ENCODE results near the gene DPH5.
"Not testable (repeated sequence)": the region's sequence is repeated elsewhere in the genome, so short reads cannot be mapped to it uniquely, and the experiment has no call there.

Gene DPH5

DNA sequence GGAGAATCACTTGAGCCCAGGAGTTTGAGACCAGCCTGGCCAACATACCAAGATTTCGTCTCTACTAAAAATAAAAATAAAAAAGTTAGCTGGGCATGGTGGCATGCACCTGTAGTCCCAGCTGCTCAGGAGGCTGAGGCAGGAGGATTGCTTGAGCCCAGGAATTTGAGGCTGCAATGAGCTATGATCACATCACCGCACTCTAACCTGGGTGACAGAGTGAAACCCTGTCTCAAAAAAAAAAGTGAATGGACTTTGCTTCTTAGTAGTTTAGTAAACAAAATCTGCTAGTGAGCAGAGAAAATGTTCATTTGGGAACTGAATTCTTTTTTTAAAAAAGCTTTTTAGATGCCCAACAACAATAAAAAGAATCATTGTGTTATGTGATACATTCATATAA lies 6.5 kb upstream of the DPH5 start:
- DNase-seq (ENCODE audit: low read depth in 4 of 4, low spot score in 1 of 4): not testable (repeated sequence)

DNA sequence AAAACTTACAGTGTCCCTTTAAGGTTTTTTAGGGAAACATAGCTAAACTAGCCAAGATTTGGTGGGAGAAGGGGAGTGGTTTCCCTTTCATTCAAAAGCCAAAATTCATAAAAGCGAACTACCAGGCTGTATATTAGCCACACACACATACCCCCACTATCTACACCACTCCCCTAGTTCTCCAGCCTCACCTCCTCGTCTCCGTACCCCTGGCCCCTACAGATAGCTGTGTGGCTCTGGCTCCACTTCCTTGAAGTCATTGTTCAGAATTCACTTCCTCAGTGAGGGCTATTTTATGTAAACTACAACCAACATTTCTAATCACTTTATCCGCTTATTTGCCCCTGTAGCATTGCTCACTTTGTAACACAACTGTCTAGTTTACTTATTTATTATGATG lies 5.3 kb upstream of the DPH5 start:
- no peak for DNase-seq (ENCODE audit: low read depth in 4 of 4, low spot score in 1 of 4)

GRCh38 chr1:101029184-101029583 lies 3.6 kb upstream of the DPH5 start:
- DNase-seq (ENCODE audit: low read depth in 4 of 4, low spot score in 1 of 4): no peak

GRCh38 chr1:101028466-101028865 lies 2.9 kb upstream of the DPH5 start:
- no peak for DNase-seq (ENCODE audit: low read depth in 4 of 4, low spot score in 1 of 4)

GRCh38 chr1:101027194-101027772 lies 1.7 kb upstream of the DPH5 start:
- no peak for DNase-seq (ENCODE audit: low read depth in 4 of 4, low spot score in 1 of 4)

- DNase-seq (ENCODE audit: low read depth in 4 of 4, low spot score in 1 of 4): no peak
Observed at GRCh38 chr1:101026430-101026788, 825 bp upstream of the DPH5 start.

DNA sequence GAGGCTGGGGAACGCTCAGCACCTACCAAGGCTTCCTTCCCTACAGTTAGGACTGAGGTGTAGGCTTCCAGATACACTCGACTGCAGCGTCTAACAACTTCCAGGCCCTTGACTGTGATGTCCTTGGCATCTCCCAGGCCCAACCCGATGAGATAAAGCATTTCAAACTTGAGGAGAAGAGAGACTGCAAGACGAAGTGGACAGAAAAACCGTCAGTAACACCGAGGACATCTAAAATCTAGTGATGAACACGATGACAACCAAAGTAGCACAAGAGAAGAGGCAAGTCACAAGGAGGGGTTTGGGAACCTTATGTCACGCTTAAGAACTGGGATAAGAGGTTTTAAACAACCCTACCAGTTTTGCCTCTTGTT lies 314 bp downstream of the DPH5 start:
- peak in 1 of 4 experiments; percentile 9 for DNase-seq (ENCODE audit: low read depth in 4 of 4, low spot score in 1 of 4)

DNA sequence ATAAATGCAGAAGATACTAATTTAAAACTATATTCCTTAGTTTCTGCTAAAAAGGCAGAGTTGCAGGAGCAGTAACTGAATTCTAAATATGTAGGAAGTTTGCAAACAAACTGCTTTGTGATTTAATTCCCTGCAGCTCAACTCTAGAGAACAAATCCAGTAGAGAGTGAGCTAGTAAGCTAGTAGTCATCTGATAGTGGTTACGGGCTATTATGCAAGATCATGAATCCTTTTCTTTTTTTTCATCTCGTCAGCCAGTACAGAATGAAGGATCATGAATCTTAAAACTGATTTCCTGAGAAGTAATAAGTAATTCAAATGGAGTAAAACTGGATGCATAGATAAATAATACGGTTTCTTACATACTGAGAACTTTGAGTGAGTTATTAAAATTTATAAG lies 3.3 kb downstream of the DPH5 start:
- no peak for DNase-seq (ENCODE audit: low read depth in 4 of 4, low spot score in 1 of 4)

GRCh38 chr1:101017448-101017847 lies 8.1 kb downstream of the DPH5 start:
- no peak for DNase-seq (ENCODE audit: low read depth in 4 of 4, low spot score in 1 of 4)

DNA sequence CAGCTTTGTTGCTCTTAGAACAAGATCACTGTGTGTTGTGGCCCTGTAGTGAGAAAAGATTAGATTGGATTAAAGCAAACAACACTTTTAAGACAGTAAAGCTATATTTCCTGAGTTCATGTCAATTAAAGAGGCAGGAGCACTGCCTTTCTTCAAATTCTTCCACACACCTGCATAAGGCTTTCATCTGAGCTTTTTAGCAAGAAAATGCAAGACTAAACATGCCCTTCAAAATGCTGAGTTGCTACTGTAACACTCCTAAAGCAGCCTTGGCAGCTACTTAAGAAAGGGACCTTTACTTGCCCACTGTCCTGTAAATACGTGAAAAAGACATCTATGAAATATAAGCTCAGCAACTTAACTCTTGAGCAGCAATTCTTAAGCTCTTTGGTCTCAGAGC lies 11.8 kb downstream of the DPH5 start:
- DNase-seq (ENCODE audit: low read depth in 4 of 4, low spot score in 1 of 4): no peak

- no peak for DNase-seq (ENCODE audit: low read depth in 4 of 4, low spot score in 1 of 4)
Observed at GRCh38 chr1:101008229-101008834, 17.3 kb downstream of the DPH5 start.

GRCh38 chr1:101006553-101006952 lies 19.0 kb downstream of the DPH5 start:
- no peak for DNase-seq (ENCODE audit: low read depth in 4 of 4, low spot score in 1 of 4)

DNA sequence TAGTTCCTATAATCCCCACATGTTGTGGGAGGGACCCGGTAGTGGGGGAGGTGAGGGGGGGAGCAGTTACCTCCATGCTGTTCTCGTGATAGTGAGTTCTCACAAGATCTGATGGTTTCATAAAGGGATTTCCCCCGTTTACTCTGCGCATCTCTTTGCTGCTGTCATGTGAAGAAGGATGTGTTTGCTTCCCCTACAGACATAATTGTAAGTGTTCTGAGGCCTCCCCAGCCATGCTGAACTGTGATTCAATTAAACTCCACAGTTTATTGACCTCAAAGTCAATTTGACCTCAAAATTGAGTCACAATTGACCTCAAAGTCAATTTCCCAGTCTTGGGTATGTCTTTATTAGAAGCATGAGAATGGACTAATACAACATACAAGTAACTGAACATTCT lies 19.7 kb downstream of the DPH5 start:
- no peak for DNase-seq (ENCODE audit: low read depth in 4 of 4, low spot score in 1 of 4)

DNA sequence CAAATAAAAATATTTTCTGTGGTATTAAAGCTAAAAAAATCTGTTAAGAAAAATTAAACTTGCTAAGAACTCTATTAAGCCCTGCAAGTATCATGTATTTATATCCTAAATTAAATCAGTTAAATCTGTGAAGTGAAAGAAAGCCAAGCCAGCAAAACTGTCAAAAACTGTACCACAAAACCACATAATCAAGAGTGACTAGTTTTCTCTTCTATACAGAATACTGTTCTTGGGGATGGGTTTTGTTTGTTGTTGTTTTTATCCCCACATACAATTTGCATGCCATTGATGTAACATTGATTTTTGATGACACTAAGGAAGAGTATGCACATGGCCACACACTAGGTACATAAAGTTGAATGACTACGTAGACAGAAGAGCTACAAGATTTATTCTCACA lies 20.4 kb downstream of the DPH5 start:
- DNase-seq (ENCODE audit: low read depth in 4 of 4, low spot score in 1 of 4): no peak

DNA sequence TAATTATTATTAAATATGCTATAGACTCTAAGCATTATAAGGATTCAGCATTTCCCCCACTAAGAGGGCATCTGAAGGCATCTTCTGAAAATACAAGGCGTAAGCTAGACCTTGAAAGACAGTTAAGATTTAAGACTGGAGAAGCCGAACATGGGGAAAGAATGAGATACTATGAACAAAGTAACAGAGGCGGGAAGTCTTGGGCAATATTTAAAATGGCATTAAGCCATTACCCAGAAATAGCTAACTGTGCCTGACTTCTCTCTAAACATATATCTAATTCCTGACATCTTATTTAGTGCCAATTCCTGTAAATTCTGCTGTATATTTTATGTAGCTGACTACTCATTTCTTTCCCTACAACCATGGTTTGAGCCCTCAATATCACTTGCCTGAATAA lies 20.9 kb downstream of the DPH5 start:
- no peak for DNase-seq (ENCODE audit: low read depth in 4 of 4, low spot score in 1 of 4)

- no peak for DNase-seq (ENCODE audit: low read depth in 4 of 4, low spot score in 1 of 4)
Observed at GRCh38 chr1:101004061-101004460, 21.5 kb downstream of the DPH5 start.

- DNase-seq (ENCODE audit: low read depth in 4 of 4, low spot score in 1 of 4): no peak
Observed at GRCh38 chr1:101003012-101003650, 22.5 kb downstream of the DPH5 start.

GRCh38 chr1:101002551-101002950 lies 23.0 kb downstream of the DPH5 start:
- no peak for DNase-seq (ENCODE audit: low read depth in 4 of 4, low spot score in 1 of 4)

GRCh38 chr1:101000131-101000873 lies 25.3 kb downstream of the DPH5 start:
- no peak for DNase-seq (ENCODE audit: low read depth in 4 of 4, low spot score in 1 of 4)

DNA sequence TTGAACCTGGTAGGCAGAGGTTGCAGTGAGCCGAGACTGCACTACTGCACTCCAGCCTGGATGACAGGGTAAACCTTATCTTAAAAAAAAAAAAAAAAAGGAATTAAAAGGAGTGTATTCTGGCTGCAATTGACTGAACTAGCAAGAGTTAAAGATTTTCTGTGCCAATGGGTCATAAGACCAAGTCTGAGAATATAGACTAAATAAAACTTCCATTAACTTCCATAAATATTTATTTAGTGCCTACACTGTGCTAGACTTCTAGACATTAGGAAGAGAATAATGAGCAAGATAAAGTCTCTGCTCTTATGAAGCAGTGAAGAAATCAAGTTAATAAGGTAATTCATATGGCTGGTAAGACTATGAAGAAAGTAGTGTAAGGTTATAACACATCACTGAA lies 27.2 kb downstream of the DPH5 start:
- DNase-seq (ENCODE audit: low read depth in 4 of 4, low spot score in 1 of 4): no peak

DNA sequence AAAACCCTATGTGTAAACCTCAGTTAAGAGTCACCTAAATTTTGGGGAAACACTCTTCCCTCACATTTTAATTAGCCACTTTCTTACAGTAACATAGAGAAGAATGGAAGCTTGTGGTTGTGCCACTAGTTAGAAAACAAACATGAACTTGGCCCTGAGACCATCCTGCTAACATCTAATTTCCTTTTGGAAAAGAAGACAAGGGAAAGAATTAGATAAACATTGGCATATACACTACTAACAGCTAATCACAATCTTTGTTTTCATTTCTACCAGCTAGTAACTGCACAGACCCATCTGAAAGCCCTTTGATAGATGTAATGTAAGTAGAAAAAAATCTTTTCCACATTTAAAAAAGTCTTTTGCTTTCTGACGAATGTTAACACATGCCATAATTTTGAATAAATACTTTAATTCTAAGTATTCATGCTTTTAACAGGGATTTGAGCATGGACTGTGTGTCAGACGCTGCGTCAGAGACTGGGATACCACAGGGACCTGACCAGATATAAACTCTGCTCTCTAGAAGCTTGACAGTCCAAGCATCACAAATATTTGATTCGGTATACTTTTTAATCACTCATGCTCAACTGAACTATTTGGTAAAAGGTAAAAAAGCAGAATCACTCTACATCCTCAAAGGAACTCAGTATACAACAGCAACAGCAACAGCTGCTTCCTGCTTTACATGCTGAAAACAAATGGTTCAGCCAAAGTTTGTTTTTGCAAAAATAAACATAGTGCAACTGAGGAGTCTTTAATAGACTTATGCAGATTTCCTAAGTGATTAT lies 30.2 kb downstream of the DPH5 start:
- no peak for DNase-seq (ENCODE audit: low read depth in 4 of 4, low spot score in 1 of 4)
